Measurements from ENCODE around the gene SPAG16.

GRCh38 chr2:213251618-213252017, 32.6 kb upstream of the SPAG16 start:
- TF ChIP-seq CTCF (IDR thresholded peaks at IDR 0.05) (peak; percentile 44 to 84 (median 58)), POLR2A (IDR thresholded peaks at IDR 0.05) (no peak)
